ENCODE data around the gene NGRN.
"Not testable (repeated sequence)": the region's sequence is repeated elsewhere in the genome, so short reads cannot be mapped to it uniquely, and the experiment has no call there.

DNA sequence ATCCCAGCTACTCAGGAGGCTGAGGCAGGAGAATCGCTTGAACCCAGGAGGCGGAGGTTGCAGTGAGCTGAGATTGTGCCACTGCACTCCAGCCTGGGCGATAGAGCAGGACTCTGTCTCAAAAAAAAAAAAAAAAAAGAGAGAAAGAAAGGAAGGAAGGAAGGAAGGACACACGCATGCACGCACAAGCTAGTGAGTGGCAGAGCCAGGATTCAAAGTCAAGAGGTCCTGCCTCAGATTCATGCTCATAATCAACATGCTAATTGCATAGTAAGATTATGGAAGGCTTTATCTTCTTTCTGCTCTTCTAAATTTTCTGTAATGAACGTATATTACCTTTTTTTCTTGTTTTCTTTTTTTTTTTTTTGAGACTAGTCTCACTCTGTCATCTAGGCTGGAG lies 4.7 kb upstream of the NGRN start:
- TF ChIP-seq REST (IDR thresholded peaks at IDR 0.05; ENCODE audit: borderline replicate concordance); CTCF (IDR thresholded peaks at IDR 0.05; ENCODE audit: poor library complexity, severe bottlenecking); RAD21 (conservative IDR thresholded peaks at IDR 0.05); EP300 (conservative IDR thresholded peaks at IDR 0.05; ENCODE audit: poor library complexity, severe bottlenecking); POLR2AphosphoS5 (IDR thresholded peaks at IDR 0.05): not testable (repeated sequence)
